Smooth muscle cell (in vitro differentiated cells): Measurements from ENCODE around the gene SYNM. TPM values are rescaled to one million over a fixed set of nuclear protein-coding genes. Genes with fewer than 3 reads are reported as not detected.

Experiments
- DNase-seq: peaks from one replicate; lab custom pipeline; 2025; ENCODE audit not compliant: unreplicated experiment; lab: John Stamatoyannopoulos, UW
- H2AFZ ChIP-seq: fragments of 200-600 bp; sonication (generic); 2 replicates; pipeline ENCODE4 v1.6.0; 2016; ENCODE audit warnings: antibody characterized with exemption, low read depth, mild to moderate bottlenecking
- H3F3A ChIP-seq: fragments of 200-600 bp; sonication (generic); 2 replicates; pipeline ENCODE4 v1.6.0; 2017; ENCODE audit warnings: antibody characterized with exemption, low read depth
- H3K27ac ChIP-seq: fragments of 200-600 bp; sonication (generic); 2 replicates; pipeline ENCODE4 v1.5.1; 2016; ENCODE audit warnings: low read depth, mild to moderate bottlenecking
- H3K27me3 ChIP-seq: fragments of 200-600 bp; sonication (generic); 2 replicates; pipeline ENCODE4 v1.6.1; 2016; ENCODE audit warnings: low read depth, mild to moderate bottlenecking
- H3K36me3 ChIP-seq: fragments of 200-600 bp; sonication (generic); 2 replicates; pipeline ENCODE4 v1.5.1; 2016; ENCODE audit warnings: low read depth
- H3K4me1 ChIP-seq: fragments of 200-600 bp; sonication (generic); 2 replicates; pipeline ENCODE4 v1.5.1; 2016; ENCODE audit warnings: low read depth
- H3K4me2 ChIP-seq: fragments of 200-600 bp; sonication (generic); 2 replicates; pipeline ENCODE4 v1.6.0; 2016; ENCODE audit warnings: mild to moderate bottlenecking
- H3K4me3 ChIP-seq: fragments of 200-600 bp; sonication (generic); 2 replicates; pipeline ENCODE4 v1.5.1; 2016; ENCODE audit warnings: mild to moderate bottlenecking
- H3K79me2 ChIP-seq: fragments of 200-600 bp; sonication (generic); 2 replicates; pipeline ENCODE4 v1.6.0; 2016; ENCODE audit warnings: low read depth, mild to moderate bottlenecking
- H3K9ac ChIP-seq: fragments of 200-600 bp; sonication (generic); 2 replicates; pipeline ENCODE4 v1.6.0; 2016; ENCODE audit warnings: low read depth
- H3K9me3 ChIP-seq: fragments of 200-600 bp; sonication (generic); replicated peaks from 2 replicates; pipeline ENCODE4 v1.5.1; 2016; ENCODE audit warnings: low read depth
- H4K20me1 ChIP-seq: fragments of 200-600 bp; sonication (generic); 2 replicates; pipeline ENCODE4 v1.6.0; 2016; ENCODE audit warnings: low read depth
- WGBS: methylation state at CpG from one replicate; pipeline ENCODE4 v1.1.7; 2016; ENCODE audit warnings: low lambda C conversion rate; 5-methylcytosine and 5-hydroxymethylcytosine counted together
- polyA plus RNA-seq: library from polyadenylated mRNA; unstranded; fragments of >200 nt; fragmentation: Nextera tagmentation; extraction: Ambion mirVana; gene quantifications from 2 replicates; pipeline ENCODE4 v1.2.1, GENCODE V29; 2016
- total RNA-seq: library from RNA; depleted of rRNA; stranded (reverse); fragments of >200 nt; gene quantifications from 2 replicates; pipeline ENCODE4 v1.2.3, GENCODE V29; 2014
- TF ChIP-seq, protein P1 (sequence below): fragments of 200-600 bp; sonication (generic); IDR thresholded peaks from 2 replicates; pipeline ENCODE4 v1.5.1; 2017; ENCODE audit warnings: borderline replicate concordance, mild to moderate bottlenecking, antibody characterized with exemption; ENCODE audit not compliant: insufficient read depth, poor library complexity, severe bottlenecking

SYNM gene
- total and polyA plus RNA-seq, 2 experiments from 2014 or later, result 1.3 to 3.0 TPM

DNA sequence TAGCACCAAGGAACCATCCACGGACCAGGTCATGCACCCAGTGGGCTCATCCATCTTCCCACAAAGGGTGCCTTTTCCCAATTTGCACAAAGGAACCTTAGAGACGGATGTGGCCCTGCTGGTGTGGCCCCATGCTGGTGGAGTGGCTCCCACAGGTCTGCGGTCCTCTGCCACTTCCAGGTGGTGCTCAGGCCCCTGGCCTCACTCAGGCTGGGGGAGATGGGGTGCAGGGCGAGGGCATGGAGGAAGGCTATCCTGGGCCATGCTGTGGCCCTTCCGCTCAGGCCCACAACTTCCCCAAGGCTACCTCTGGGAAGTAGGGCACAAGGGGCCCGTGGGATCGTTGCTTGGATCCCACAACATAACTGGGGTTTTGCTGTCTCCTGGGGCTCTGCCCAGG, 5.2 kb upstream of the SYNM start:
- TF ChIP-seq, protein P1, sequence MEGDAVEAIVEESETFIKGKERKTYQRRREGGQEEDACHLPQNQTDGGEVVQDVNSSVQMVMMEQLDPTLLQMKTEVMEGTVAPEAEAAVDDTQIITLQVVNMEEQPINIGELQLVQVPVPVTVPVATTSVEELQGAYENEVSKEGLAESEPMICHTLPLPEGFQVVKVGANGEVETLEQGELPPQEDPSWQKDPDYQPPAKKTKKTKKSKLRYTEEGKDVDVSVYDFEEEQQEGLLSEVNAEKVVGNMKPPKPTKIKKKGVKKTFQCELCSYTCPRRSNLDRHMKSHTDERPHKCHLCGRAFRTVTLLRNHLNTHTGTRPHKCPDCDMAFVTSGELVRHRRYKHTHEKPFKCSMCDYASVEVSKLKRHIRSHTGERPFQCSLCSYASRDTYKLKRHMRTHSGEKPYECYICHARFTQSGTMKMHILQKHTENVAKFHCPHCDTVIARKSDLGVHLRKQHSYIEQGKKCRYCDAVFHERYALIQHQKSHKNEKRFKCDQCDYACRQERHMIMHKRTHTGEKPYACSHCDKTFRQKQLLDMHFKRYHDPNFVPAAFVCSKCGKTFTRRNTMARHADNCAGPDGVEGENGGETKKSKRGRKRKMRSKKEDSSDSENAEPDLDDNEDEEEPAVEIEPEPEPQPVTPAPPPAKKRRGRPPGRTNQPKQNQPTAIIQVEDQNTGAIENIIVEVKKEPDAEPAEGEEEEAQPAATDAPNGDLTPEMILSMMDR, result no peak
- no peak overlapping the region for H3K4me2 ChIP-seq
- DNase-seq, result no peak
- no peaks in the 10 kb centered on the region for H3K36me3 ChIP-seq
- no peaks in the 10 kb centered on the region for H3F3A ChIP-seq
- no peaks in the 10 kb centered on the region for H4K20me1 ChIP-seq
- no peaks in the 10 kb centered on the region for H3K79me2 ChIP-seq
- no peak overlapping the region for H3K4me3 ChIP-seq
- no peak overlapping the region for H3K9ac ChIP-seq
- H3K27ac ChIP-seq, result no peak overlapping the region
- H3K27me3 ChIP-seq, result peaks cover 3% of the 10 kb centered on the region
- no peaks in the 10 kb centered on the region for H3K9me3 ChIP-seq
- H3K4me1 ChIP-seq, result peaks cover 6% of the 10 kb centered on the region
- 92% methylated on average over 7 of the region's 7 CpGs for WGBS
- no peak overlapping the region for H2AFZ ChIP-seq

DNA sequence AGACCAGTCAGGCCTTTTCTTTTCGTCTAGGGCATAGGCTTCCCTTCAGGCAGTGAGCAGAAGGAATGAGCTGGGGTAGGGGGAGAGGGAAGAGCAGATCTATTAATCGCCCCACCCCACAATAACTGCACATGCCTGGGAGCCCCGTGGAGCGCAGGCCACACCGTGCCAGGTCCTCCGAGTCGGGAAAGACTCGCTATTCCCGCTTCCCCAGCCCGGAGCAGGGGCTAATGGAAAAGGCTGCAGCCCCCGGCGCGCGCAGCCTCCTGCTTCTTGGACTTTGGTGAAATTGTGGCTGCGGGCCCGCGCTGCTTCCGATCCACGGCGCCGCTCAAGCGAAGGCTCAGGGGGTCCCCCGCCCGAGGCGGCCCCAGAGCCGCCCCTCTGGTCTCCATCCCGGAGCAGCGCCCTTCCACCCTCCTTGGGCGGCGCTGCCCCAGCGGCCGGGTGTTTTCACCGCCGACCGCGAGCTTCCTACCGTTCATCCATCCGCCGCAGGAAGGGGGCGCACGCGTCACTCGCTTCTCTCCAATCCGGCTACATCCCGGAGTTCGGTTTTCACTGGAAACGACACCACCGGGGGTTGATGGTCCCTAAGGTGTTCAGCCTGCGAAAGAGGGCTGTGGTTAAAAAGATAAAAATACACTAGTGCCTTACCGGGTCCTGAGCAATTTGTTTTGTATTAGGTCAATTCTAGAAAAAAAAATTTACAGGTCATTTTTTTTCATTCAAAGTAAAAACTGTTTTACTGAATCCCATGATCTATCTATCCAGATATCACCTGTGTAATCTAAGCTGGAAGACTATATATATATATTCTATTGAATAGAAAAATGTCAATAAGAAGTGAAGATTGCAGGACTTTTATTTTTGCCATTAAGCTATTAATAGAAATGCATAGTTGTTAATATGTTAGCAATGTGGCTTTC, 4.4 kb upstream of the SYNM start:
- Histone ChIP-seq H3K36me3 (no peaks in the 10 kb centered on the region), H3K9ac (no peak overlapping the region), H3K79me2 (no peaks in the 10 kb centered on the region), H4K20me1 (no peaks in the 10 kb centered on the region), H3F3A (no peaks in the 10 kb centered on the region), H3K9me3 (no peaks in the 10 kb centered on the region), H3K4me2 (peak overlapping the region; percentile 95), H3K4me3 (peak overlapping the region; percentile 53), H3K27ac (no peak overlapping the region), H3K4me1 (peaks cover 3% of the 10 kb centered on the region), H3K27me3 (peaks cover 3% of the 10 kb centered on the region), H2AFZ (peak overlapping the region; percentile 97)
- 6% methylated on average over 42 of the region's 50 CpGs for WGBS
- TF ChIP-seq, protein P1, result peak; percentile 70
- peak; percentile 35 for DNase-seq

DNA sequence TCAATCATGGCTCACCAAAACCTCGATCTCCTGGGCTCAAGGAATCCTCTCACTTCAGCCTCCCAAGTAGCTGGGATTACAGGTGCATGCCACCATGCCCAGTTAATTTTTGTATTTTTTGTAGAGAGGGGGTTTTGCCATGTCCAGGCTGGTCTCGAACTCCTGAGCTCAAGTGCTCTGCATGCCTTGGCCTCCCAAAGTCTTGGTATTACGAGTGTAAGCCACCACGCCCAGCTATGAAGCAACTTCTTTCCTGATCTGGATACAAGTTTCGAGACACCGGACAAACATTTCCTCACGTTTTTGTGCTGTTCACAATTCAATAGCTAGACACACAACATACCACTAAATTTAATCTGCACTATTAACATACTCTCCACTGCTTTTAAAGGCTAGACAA, 3.4 kb upstream of the SYNM start:
- TF ChIP-seq, protein P1, result no peak
- H3K27ac ChIP-seq, result no peak overlapping the region

More for the DNA sequence above, 3.4 kb upstream of the SYNM start:
- peaks cover 4% of the 10 kb centered on the region for H3K79me2 ChIP-seq
- H3K4me1 ChIP-seq, result peaks cover 3% of the 10 kb centered on the region
- no peaks in the 10 kb centered on the region for H4K20me1 ChIP-seq
- no peak overlapping the region for H3K4me3 ChIP-seq
- H3K27me3 ChIP-seq, result peaks cover 3% of the 10 kb centered on the region
- no peaks in the 10 kb centered on the region for H3K36me3 ChIP-seq
- no peak overlapping the region for H3K9ac ChIP-seq
- H3K9me3 ChIP-seq, result no peaks in the 10 kb centered on the region
- DNase-seq, result no peak
- no peaks in the 10 kb centered on the region for H3F3A ChIP-seq
- 93% methylated on average over 7 of the region's 7 CpGs for WGBS
- no peak overlapping the region for H2AFZ ChIP-seq
- H3K4me2 ChIP-seq, result no peak overlapping the region
